Measurements from ENCODE around the gene MSI2.

Gene MSI2

GRCh38 chr17:57305144-57305728 lies 48.9 kb downstream of the MSI2 start:
- TF ChIP-seq REST (IDR thresholded peaks at IDR 0.05; ENCODE audit: low read depth) = no peak
- no peak for TF ChIP-seq CEBPB (IDR thresholded peaks at IDR 0.05)
- no peak for TF ChIP-seq FOXM1 (IDR thresholded peaks at IDR 0.05; ENCODE audit: borderline replicate concordance, low read depth)
- TF ChIP-seq MAX (IDR thresholded peaks at IDR 0.05) = no peak
- no peak for TF ChIP-seq TCF12 (IDR thresholded peaks at IDR 0.05; ENCODE audit: low read depth)

- no peak for TF ChIP-seq FOXM1 (IDR thresholded peaks at IDR 0.05; ENCODE audit: borderline replicate concordance, low read depth)
- TF ChIP-seq TCF12 (IDR thresholded peaks at IDR 0.05; ENCODE audit: low read depth) = no peak
- TF ChIP-seq NFIC (IDR thresholded peaks at IDR 0.05) = no peak
- no peak for TF ChIP-seq CREB1 (IDR thresholded peaks at IDR 0.05; ENCODE audit: low read depth)
- TF ChIP-seq REST (IDR thresholded peaks at IDR 0.05; ENCODE audit: low read depth) = no peak
- no peak for TF ChIP-seq EP300 (IDR thresholded peaks at IDR 0.05; ENCODE audit: borderline replicate concordance)
- no peak for TF ChIP-seq TAF1 (IDR thresholded peaks at IDR 0.05; ENCODE audit: low read depth)
- TF ChIP-seq ZBTB7A (IDR thresholded peaks at IDR 0.05; ENCODE audit: low read depth) = no peak
- no peak for TF ChIP-seq USF1 (IDR thresholded peaks at IDR 0.05)
- TF ChIP-seq CEBPB (IDR thresholded peaks at IDR 0.05) = no peak
- no peak for TF ChIP-seq RAD21 (IDR thresholded peaks at IDR 0.05; ENCODE audit: low read depth)
- no peak for TF ChIP-seq EGR1 (IDR thresholded peaks at IDR 0.05)
- TF ChIP-seq TEAD4 (IDR thresholded peaks at IDR 0.05) = no peak
- no peak for TF ChIP-seq MAX (IDR thresholded peaks at IDR 0.05)
- no peak for TF ChIP-seq YY1 (IDR thresholded peaks at IDR 0.05; ENCODE audit: low read depth)
These were observed 49.7 kb downstream of the MSI2 start for GRCh38 chr17:57305908-57306504.

- TF ChIP-seq ZBTB7A (IDR thresholded peaks at IDR 0.05; ENCODE audit: low read depth) (no peak), CREB1 (IDR thresholded peaks at IDR 0.05; ENCODE audit: low read depth) (no peak), MAX (IDR thresholded peaks at IDR 0.05) (no peak), TEAD4 (IDR thresholded peaks at IDR 0.05) (no peak), FOXM1 (IDR thresholded peaks at IDR 0.05; ENCODE audit: borderline replicate concordance, low read depth) (no peak), USF1 (IDR thresholded peaks at IDR 0.05) (no peak), EGR1 (IDR thresholded peaks at IDR 0.05) (no peak), NFIC (IDR thresholded peaks at IDR 0.05) (no peak), REST (IDR thresholded peaks at IDR 0.05; ENCODE audit: low read depth) (no peak), CEBPB (IDR thresholded peaks at IDR 0.05) (no peak), EP300 (IDR thresholded peaks at IDR 0.05; ENCODE audit: borderline replicate concordance) (no peak), YY1 (IDR thresholded peaks at IDR 0.05; ENCODE audit: low read depth) (no peak), TCF12 (IDR thresholded peaks at IDR 0.05; ENCODE audit: low read depth) (no peak), RAD21 (IDR thresholded peaks at IDR 0.05; ENCODE audit: low read depth) (no peak), TAF1 (IDR thresholded peaks at IDR 0.05; ENCODE audit: low read depth) (no peak)
These were observed 52.3 kb downstream of the MSI2 start for GRCh38 chr17:57308543-57309186.

- TF ChIP-seq TCF12 (IDR thresholded peaks at IDR 0.05; ENCODE audit: low read depth) (no peak), NFIC (IDR thresholded peaks at IDR 0.05) (no peak), MAX (IDR thresholded peaks at IDR 0.05) (no peak), YY1 (IDR thresholded peaks at IDR 0.05; ENCODE audit: low read depth) (no peak)
These were observed 53.2 kb downstream of the MSI2 start for GRCh38 chr17:57309479-57309878.

Data from Ishikawa (cell line).